HepG2 (cell line): ENCODE measurements around the gene TFCP2L1. TPM values are rescaled to one million over a fixed set of nuclear protein-coding genes. Genes with fewer than 3 reads are reported as not detected.

Experiments used
- CCDC6 ChIP-seq: sonication (generic); formaldehyde crosslinking; IDR thresholded peaks from 2 replicates; pipeline ENCODE4 v1.8.1; 2022; ENCODE audit warnings: mild to moderate bottlenecking, missing genetic modification reagents, moderate library complexity
- EED ChIP-seq: sonication (generic); formaldehyde crosslinking; IDR thresholded peaks from 2 replicates; pipeline ENCODE4 v1.5.0; 2020; ENCODE audit warnings: mild to moderate bottlenecking, missing genetic modification reagents
- FOXO4 ChIP-seq: sonication (generic); formaldehyde crosslinking; conservative IDR thresholded peaks from 2 replicates; pipeline ENCODE4 v1.8.1; 2023; ENCODE audit warnings: missing genetic modification reagents
- ZNF274 ChIP-seq: sonication (generic); formaldehyde crosslinking; IDR thresholded peaks from 2 replicates; pipeline ENCODE4 v1.5.1; 2020; ENCODE audit warnings: mild to moderate bottlenecking, missing genetic modification reagents
- ZNF550 ChIP-seq: sonication (generic); formaldehyde crosslinking; IDR thresholded peaks from 2 replicates; pipeline ENCODE4 v1.4.0; 2020; ENCODE audit warnings: mild to moderate bottlenecking, missing genetic modification reagents, borderline replicate concordance
- ZNF589 ChIP-seq: sonication (generic); formaldehyde crosslinking; conservative IDR thresholded peaks from 2 replicates; pipeline ENCODE4 v1.8.0; 2022; ENCODE audit warnings: mild to moderate bottlenecking, moderate library complexity, missing genetic modification reagents
- polyA plus RNA-seq, 8 experiments: library from polyadenylated mRNA; depleted of rRNA in 3 of 8; stranded (reverse) in 7 of 8; unstranded in 1 of 8; fragments of >200 nt; fragmentation: Illumina TruSeq in 4 of 8; extraction: Trizol in 4 of 8; gene quantifications; 2 replicates each; pipeline versions ENCODE4 v1.2.1 to v1.2.3, GENCODE V29; 2011 to 2016; ENCODE audit warnings: low read depth in 4 of 8, missing spikeins in 1 of 8, mixed read lengths in 1 of 8; ENCODE audit not compliant: insufficient read depth in 1 of 8
- total RNA-seq, 5 experiments: library from RNA; depleted of rRNA; stranded (reverse); fragments of >200 nt; fragmentation: Illumina TruSeq; extraction: Trizol; gene quantifications; 2 replicates each; pipeline ENCODE4 v1.2.3, GENCODE V29; 2016; ENCODE audit warnings: low read depth in 1 of 5
- TF ChIP-seq, protein P1 (sequence below), 2 experiments: sonication (generic) in 1 of 2; formaldehyde crosslinking in 1 of 2; IDR thresholded peaks; 2 replicates each; pipeline versions ENCODE4 v1.4.0 to v1.6.1; 2016 to 2020; ENCODE audit warnings: borderline replicate concordance in 1 of 2, low read depth in 1 of 2, mild to moderate bottlenecking in 1 of 2, missing genetic modification reagents in 1 of 2
- TF ChIP-seq, protein P2 (sequence below): sonication (generic); formaldehyde crosslinking; IDR thresholded peaks from 2 replicates; pipeline ENCODE4 v1.5.0; 2020; ENCODE audit warnings: missing genetic modification reagents
- TF ChIP-seq, protein P3 (sequence below): sonication (generic); formaldehyde crosslinking; IDR thresholded peaks from 2 replicates; pipeline ENCODE4 v1.5.1; 2020; ENCODE audit warnings: missing genetic modification reagents, mild to moderate bottlenecking, borderline replicate concordance
- TF ChIP-seq, protein P4 (sequence below), 2 experiments: sonication (generic) in 1 of 2; formaldehyde crosslinking in 1 of 2; IDR thresholded peaks; 2 replicates each; pipeline versions ENCODE4 v1.5.1 to v1.6.1; 2011 to 2020; ENCODE audit warnings: borderline replicate concordance in 1 of 2, low read depth in 1 of 2, low read length in 1 of 2, mild to moderate bottlenecking in 1 of 2, missing genetic modification reagents in 1 of 2, moderate library complexity in 1 of 2
- TF ChIP-seq, protein P5 (sequence below): sonication (generic); formaldehyde crosslinking; IDR thresholded peaks from 2 replicates; pipeline ENCODE4 v1.5.1; 2020; ENCODE audit warnings: mild to moderate bottlenecking, missing genetic modification reagents, moderate library complexity

TFCP2L1 gene
- total and polyA plus RNA-seq, 2 of the 13 experiments (the other 11 are each of a cell fraction or from before 2014, with no cell fraction given), result under 0.01 TPM; not detected in 1

DNA sequence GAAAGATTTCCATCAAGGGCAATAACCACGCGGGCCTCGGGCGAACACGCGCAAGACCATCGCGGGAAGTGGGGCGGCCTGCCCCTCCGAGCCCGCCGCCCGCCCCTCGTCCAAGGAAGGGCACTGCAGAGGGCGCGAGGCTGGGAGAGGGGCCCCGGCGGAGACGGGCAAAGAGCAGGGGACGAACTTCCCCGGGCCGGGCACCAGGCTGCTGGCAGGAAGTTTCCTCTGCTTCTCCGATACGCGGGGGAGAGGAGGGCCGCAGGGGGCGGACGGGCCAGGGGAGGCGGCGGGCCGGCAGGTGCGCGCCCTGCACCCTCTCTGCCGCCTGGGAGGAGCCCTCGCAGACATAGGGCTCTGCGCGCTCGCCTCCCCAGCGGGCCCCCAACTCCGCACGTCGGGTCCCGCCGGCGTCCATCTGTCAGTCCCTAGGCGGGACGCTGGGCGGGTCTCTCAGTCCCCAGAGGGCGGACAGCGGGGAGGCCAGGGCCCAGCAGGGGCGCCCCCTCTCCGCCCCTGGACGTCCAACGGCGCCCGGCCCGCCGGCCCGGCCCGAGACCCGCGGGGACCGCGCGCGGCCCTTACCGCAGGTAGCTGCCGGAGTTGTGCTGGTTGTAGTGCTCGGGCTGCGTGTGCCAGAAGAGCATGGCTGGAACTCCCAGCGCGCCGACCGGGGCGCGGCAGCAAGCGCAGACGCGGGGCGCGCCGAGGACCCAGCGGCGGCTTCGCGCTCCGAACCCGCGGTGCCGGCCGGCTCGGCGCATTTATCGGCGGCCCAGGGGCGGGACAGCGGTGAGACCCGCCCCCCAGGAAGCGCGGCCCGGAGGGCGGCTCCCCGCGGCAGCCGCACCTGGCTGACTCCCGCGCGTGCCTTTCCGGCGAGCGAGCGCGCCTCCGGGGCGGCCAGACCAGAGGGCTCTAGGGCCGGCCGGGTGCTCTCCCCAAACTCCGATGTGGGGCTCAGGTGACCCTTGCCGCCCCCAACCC, at the start of gene TFCP2L1 (continued):
- TF ChIP-seq CCDC6, result no peak
- TF ChIP-seq ZNF589 (CRISPR knock-in tag), result no peak
- TF ChIP-seq, protein P1, sequence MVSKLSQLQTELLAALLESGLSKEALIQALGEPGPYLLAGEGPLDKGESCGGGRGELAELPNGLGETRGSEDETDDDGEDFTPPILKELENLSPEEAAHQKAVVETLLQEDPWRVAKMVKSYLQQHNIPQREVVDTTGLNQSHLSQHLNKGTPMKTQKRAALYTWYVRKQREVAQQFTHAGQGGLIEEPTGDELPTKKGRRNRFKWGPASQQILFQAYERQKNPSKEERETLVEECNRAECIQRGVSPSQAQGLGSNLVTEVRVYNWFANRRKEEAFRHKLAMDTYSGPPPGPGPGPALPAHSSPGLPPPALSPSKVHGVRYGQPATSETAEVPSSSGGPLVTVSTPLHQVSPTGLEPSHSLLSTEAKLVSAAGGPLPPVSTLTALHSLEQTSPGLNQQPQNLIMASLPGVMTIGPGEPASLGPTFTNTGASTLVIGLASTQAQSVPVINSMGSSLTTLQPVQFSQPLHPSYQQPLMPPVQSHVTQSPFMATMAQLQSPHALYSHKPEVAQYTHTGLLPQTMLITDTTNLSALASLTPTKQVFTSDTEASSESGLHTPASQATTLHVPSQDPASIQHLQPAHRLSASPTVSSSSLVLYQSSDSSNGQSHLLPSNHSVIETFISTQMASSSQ (IDR thresholded peaks at IDR 0.05; ENCODE audit: low read depth), result no peak
- TF ChIP-seq, protein P1 (CRISPR knock-in tag; IDR thresholded peaks at IDR 0.05; ENCODE audit: borderline replicate concordance), result no peak
- TF ChIP-seq ZNF550 (CRISPR knock-in tag), result no peak
- TF ChIP-seq ZNF274, result no peak
- TF ChIP-seq, protein P2, sequence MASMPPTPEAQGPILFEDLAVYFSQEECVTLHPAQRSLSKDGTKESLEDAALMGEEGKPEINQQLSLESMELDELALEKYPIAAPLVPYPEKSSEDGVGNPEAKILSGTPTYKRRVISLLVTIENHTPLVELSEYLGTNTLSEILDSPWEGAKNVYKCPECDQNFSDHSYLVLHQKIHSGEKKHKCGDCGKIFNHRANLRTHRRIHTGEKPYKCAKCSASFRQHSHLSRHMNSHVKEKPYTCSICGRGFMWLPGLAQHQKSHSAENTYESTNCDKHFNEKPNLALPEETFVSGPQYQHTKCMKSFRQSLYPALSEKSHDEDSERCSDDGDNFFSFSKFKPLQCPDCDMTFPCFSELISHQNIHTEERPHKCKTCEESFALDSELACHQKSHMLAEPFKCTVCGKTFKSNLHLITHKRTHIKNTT (CRISPR knock-in tag), result no peak
- TF ChIP-seq, protein P3, sequence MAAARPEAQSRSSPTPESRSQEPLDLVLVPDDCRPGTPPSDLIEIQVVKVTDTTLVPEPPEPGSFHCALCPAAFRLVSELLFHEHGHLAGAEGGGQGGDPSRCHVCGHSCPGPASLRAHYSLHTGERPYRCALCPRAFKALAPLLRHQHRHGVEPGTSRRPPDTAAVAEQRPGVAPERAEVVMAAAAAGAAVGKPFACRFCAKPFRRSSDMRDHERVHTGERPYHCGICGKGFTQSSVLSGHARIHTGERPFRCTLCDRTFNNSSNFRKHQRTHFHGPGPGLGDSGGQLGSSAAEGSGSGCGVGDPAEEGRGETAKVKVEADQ, result no peak
- TF ChIP-seq, protein P4, sequence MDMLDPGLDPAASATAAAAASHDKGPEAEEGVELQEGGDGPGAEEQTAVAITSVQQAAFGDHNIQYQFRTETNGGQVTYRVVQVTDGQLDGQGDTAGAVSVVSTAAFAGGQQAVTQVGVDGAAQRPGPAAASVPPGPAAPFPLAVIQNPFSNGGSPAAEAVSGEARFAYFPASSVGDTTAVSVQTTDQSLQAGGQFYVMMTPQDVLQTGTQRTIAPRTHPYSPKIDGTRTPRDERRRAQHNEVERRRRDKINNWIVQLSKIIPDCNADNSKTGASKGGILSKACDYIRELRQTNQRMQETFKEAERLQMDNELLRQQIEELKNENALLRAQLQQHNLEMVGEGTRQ (IDR thresholded peaks at IDR 0.05; ENCODE audit: low read depth, low read length), result no peak
- TF ChIP-seq, protein P4 (CRISPR knock-in tag; IDR thresholded peaks at IDR 0.05; ENCODE audit: borderline replicate concordance), result no peak
- peak; percentile 70; the same call in 1 of the 2 replicates for TF ChIP-seq EED (CRISPR knock-in tag)
- TF ChIP-seq, protein P5, sequence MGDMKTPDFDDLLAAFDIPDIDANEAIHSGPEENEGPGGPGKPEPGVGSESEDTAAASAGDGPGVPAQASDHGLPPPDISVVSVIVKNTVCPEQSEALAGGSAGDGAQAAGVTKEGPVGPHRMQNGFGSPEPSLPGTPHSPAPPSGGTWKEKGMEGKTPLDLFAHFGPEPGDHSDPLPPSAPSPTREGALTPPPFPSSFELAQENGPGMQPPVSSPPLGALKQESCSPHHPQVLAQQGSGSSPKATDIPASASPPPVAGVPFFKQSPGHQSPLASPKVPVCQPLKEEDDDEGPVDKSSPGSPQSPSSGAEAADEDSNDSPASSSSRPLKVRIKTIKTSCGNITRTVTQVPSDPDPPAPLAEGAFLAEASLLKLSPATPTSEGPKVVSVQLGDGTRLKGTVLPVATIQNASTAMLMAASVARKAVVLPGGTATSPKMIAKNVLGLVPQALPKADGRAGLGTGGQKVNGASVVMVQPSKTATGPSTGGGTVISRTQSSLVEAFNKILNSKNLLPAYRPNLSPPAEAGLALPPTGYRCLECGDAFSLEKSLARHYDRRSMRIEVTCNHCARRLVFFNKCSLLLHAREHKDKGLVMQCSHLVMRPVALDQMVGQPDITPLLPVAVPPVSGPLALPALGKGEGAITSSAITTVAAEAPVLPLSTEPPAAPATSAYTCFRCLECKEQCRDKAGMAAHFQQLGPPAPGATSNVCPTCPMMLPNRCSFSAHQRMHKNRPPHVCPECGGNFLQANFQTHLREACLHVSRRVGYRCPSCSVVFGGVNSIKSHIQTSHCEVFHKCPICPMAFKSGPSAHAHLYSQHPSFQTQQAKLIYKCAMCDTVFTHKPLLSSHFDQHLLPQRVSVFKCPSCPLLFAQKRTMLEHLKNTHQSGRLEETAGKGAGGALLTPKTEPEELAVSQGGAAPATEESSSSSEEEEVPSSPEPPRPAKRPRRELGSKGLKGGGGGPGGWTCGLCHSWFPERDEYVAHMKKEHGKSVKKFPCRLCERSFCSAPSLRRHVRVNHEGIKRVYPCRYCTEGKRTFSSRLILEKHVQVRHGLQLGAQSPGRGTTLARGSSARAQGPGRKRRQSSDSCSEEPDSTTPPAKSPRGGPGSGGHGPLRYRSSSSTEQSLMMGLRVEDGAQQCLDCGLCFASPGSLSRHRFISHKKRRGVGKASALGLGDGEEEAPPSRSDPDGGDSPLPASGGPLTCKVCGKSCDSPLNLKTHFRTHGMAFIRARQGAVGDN, result peak; percentile 18
- TF ChIP-seq FOXO4 (CRISPR knock-in tag), result no peak
